Activated B cell treated with CpG ODN at 0.5 μM for 24 hours (primary cell): Measurements from ENCODE around the gene AFG1L. TPM values are rescaled to one million over a fixed set of nuclear protein-coding genes. Genes with fewer than 3 reads are reported as not detected.
"Not testable (repeated sequence)": the region's sequence is repeated elsewhere in the genome, so short reads cannot be mapped to it uniquely, and the experiment has no call there.

Source experiments
- ATAC-seq: fragments of 200-7000 bp; cut with Tn5 transposase; one replicate; pipeline ENCODE4 v1.10.0; 2021; ENCODE audit warnings: low read depth, mild to moderate bottlenecking, moderate library complexity
- CTCF ChIA-PET: fragments of 350-600 bp; sonication (Branson Sonifier 250); formaldehyde crosslinking; loops from one replicate; lab custom pipeline; 2021; ENCODE audit warnings: antibody characterized with exemption; lab: Charles Lee
- POLR2A ChIA-PET: fragments of 350-600 bp; sonication (Branson Sonifier 250); formaldehyde crosslinking; loops from one replicate; lab custom pipeline; 2021; ENCODE audit warnings: antibody characterized with exemption; lab: Charles Lee
- DNase-seq: peaks from one replicate; pipeline ENCODE4 v3.0.0; 2022
- H3K27ac Mint-ChIP-seq: one replicate; pipeline ENCODE4 v1.8.0; 2020; ENCODE audit warnings: mixed read lengths
- H3K27me3 Mint-ChIP-seq: one replicate; pipeline ENCODE4 v1.8.0; 2021; ENCODE audit warnings: mixed read lengths
- H3K36me3 Mint-ChIP-seq: one replicate; pipeline ENCODE4 v1.8.0; 2021; ENCODE audit warnings: low read depth, mixed read lengths
- H3K4me1 Mint-ChIP-seq: one replicate; pipeline ENCODE4 v1.8.0; 2021; ENCODE audit warnings: mixed read lengths
- H3K4me3 Mint-ChIP-seq: one replicate; pipeline ENCODE4 v1.8.0; 2020; ENCODE audit warnings: mild to moderate bottlenecking, mixed read lengths
- H3K9me3 Mint-ChIP-seq: one replicate; pipeline ENCODE4 v1.8.0; 2020; ENCODE audit warnings: mixed read lengths
- intact Hi-C: fragments of 100-400 bp; cut with micrococcal nuclease; formaldehyde crosslinking; loops from one replicate; pipeline ENCODE4 v1.15.1; 2024
- total RNA-seq: library from RNA; stranded (reverse); gene quantifications from 2 replicates; pipeline ENCODE4 v1.2.3, GENCODE V29; 2022
- TF ChIP-seq, protein P1 (sequence below): fragments of 200-600 bp; IDR thresholded peaks from one replicate; pipeline ENCODE4 v1.8.0; 2022; ENCODE audit warnings: antibody characterized with exemption, mild to moderate bottlenecking

The AFG1L gene
- total RNA-seq, 1 donor from 2014 or later = 10.3 TPM

DNA sequence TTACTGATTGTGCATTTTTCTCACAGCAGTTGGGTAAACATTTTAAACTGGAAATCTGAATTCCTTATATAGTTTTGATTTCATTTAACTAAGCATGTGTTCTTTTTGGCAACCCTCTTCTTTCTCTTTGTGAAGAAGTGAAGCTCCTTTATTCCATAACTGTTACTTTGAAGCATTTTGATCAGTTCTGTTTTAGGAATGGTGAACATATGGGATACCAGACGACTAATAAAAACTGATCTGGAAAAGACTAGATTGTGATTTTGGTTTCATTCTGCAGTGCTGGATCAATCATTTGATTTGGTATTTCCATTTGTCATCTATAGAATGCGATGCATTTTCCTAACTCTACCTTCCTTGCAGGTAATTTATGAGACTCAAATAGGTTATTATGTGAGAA, 9.8 kb downstream of the AFG1L start:
- TF ChIP-seq, protein P1, sequence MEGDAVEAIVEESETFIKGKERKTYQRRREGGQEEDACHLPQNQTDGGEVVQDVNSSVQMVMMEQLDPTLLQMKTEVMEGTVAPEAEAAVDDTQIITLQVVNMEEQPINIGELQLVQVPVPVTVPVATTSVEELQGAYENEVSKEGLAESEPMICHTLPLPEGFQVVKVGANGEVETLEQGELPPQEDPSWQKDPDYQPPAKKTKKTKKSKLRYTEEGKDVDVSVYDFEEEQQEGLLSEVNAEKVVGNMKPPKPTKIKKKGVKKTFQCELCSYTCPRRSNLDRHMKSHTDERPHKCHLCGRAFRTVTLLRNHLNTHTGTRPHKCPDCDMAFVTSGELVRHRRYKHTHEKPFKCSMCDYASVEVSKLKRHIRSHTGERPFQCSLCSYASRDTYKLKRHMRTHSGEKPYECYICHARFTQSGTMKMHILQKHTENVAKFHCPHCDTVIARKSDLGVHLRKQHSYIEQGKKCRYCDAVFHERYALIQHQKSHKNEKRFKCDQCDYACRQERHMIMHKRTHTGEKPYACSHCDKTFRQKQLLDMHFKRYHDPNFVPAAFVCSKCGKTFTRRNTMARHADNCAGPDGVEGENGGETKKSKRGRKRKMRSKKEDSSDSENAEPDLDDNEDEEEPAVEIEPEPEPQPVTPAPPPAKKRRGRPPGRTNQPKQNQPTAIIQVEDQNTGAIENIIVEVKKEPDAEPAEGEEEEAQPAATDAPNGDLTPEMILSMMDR = no peak
- H3K27ac Mint-ChIP-seq = no peak overlapping the region
- no peaks in the 10 kb centered on the region for H3K36me3 Mint-ChIP-seq
- CTCF ChIA-PET = no interaction called here
- DNase-seq (no peak), ATAC-seq (no peak)
- peaks cover 8% of the 10 kb centered on the region for H3K4me1 Mint-ChIP-seq
- H3K27me3 Mint-ChIP-seq = no peaks in the 10 kb centered on the region
- POLR2A ChIA-PET = no interaction called here
- H3K9me3 Mint-ChIP-seq = no peaks in the 10 kb centered on the region
- intact Hi-C loops = no loop called here
- no peak overlapping the region for H3K4me3 Mint-ChIP-seq

DNA sequence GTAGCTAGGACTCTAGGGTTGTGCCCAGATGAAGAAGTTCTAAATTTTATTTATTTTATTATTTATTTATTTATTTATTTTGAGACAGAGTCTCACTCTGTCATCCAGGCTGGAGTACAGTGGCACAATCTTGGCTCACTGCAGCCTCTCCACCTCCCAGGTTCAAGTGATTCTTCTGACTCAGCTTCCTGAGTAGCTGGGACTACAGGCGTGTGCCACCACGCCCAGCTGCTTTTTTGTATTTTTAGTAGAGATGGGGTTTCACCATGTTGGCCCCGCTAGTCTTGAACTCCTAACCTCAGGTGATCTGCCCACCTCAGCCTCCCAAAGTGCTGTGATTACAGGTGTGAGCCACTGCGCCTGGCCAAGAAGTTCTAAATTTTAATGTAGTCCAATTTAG, 13.8 kb downstream of the AFG1L start:
- H3K27me3 Mint-ChIP-seq, H3K36me3 Mint-ChIP-seq, DNase-seq, ATAC-seq, H3K9me3 Mint-ChIP-seq, H3K4me3 Mint-ChIP-seq, intact Hi-C loops, CTCF ChIA-PET: not testable (repeated sequence)
- H3K4me1 Mint-ChIP-seq = peaks cover 15% of the 10 kb centered on the region
- H3K27ac Mint-ChIP-seq = peak overlapping the region; percentile 12
- POLR2A ChIA-PET = interaction anchor here (1.5 to 3.6 kb wide), 2 partner anchors 13 to 47 kb away, joined by 6 to 20 read pairs; partner anchors contain the start of genes AFG1L and SNX3

DNA sequence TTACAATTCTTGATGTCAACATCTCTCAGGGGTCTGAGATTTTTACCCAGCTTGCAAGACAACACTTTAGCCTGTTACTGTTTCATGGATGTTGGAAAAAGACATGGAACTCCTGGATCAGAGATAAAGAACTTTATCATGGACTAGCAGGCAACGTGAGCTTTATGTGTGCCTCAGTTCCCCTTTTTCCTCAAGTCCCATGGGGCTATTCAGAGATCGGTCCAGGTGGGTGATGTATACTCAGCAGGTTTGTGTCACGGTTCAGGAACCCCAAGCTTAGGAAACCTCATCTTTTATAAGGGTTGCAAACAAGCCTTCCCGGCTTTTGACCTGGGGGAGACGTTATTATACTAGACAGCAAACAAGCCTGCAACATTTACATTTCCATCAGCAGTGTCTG, 15.0 kb downstream of the AFG1L start:
- H3K27me3 Mint-ChIP-seq = no peaks in the 10 kb centered on the region
- TF ChIP-seq, protein P1 = no peak
- H3K4me3 Mint-ChIP-seq = no peak overlapping the region
- DNase-seq (no peak), ATAC-seq (no peak)
- no peaks in the 10 kb centered on the region for H3K9me3 Mint-ChIP-seq
- no peaks in the 10 kb centered on the region for H3K36me3 Mint-ChIP-seq
- intact Hi-C loops = no loop called here
- POLR2A ChIA-PET = interaction anchor here (1.5 to 3.6 kb wide), 2 partner anchors 14 to 48 kb away, joined by 6 to 20 read pairs; partner anchors contain the start of genes AFG1L and SNX3
- H3K27ac Mint-ChIP-seq = no peak overlapping the region
- H3K4me1 Mint-ChIP-seq = peaks cover 18% of the 10 kb centered on the region
- CTCF ChIA-PET = interaction anchor here (1.0 kb wide), 1 partner anchor 60 kb away, joined by 3 read pairs; no protein-coding TSS in a partner anchor

DNA sequence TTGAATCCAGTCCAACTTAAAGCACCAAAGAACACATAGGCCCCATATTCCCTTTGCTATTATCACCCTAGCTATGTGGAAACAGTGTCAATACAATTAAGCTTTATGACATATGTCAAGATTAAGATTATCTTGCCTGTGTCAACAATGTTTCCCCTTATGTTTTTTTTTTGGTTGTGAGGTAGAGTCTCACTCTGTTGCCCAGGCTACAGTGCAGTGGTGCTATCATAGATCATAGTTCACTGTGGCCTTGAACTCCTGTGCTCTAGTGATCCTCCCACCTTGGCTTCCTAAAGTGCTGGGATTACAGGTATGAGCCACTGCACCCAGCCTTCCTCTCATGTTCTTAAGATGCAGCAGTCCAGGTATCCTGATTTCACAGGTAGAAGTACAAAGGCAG, 17.8 kb downstream of the AFG1L start:
- ChIA-PET POLR2A (no interaction called here), CTCF (no interaction called here)
- Mint-ChIP-seq H3K4me1 (peaks cover 27% of the 10 kb centered on the region), H3K9me3 (no peaks in the 10 kb centered on the region), H3K4me3 (no peak overlapping the region), H3K27me3 (no peaks in the 10 kb centered on the region), H3K36me3 (no peaks in the 10 kb centered on the region), H3K27ac (no peak overlapping the region)
- ATAC-seq (no peak), DNase-seq (no peak)
- intact Hi-C loops = no loop called here
- TF ChIP-seq, protein P1 = no peak

DNA sequence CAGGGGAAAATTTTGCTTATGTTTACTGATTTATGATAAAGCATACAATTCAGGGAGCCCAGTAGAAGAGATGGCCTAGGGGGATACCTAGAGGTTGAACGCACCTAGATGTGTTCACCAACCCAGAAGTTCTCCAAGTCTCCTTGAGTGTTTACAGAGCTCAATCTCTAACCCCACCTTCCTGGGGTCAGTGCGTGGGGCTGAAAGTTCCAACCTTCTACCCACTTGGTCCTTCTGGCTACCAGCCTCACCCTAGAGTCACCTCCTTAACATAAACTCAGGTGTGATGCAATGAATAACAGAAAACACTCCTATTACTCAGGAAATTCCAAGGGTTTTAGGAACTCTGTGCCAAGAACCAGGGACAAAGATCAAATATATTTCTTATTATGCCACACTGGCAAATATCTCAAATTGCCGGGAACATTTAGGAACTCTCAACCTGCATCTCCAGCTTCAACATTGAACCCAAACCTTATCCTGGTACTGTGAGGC, 26.4 kb downstream of the AFG1L start:
- no peak overlapping the region for H3K4me3 Mint-ChIP-seq
- peaks cover 19% of the 10 kb centered on the region for H3K36me3 Mint-ChIP-seq
- H3K9me3 Mint-ChIP-seq = no peaks in the 10 kb centered on the region
- H3K4me1 Mint-ChIP-seq = no peaks in the 10 kb centered on the region
- no peaks in the 10 kb centered on the region for H3K27me3 Mint-ChIP-seq
- DNase-seq (no peak), ATAC-seq (no peak)
- ChIA-PET POLR2A (no interaction called here), CTCF (no interaction called here)
- intact Hi-C loops = no loop called here
- H3K27ac Mint-ChIP-seq = no peak overlapping the region
- TF ChIP-seq, protein P1 = no peak

DNA sequence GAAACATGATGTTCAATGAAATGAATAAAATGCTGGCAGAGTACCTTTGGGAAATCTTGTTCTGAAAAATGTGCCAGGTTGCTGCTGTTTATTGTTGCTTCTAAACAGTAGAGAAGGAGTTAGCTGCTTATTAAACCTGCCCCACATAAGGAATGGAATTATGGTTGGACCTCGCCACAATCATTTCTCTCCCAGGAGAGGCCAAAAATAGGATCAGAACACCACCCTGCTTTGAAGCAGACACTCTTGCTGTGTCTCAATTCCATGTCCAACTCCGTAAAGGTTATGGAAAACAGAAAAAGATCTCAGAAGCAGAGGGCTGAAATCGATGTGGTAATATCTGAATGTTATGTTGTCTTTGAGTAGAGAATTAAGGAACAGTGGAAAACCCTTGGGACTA, 27.9 kb downstream of the AFG1L start:
- H3K36me3 Mint-ChIP-seq = peaks cover 28% of the 10 kb centered on the region
- no peaks in the 10 kb centered on the region for H3K4me1 Mint-ChIP-seq
- H3K4me3 Mint-ChIP-seq = no peak overlapping the region
- CTCF ChIA-PET = no interaction called here
- intact Hi-C loops = no loop called here
- no peak for ATAC-seq
- no peaks in the 10 kb centered on the region for H3K9me3 Mint-ChIP-seq
- H3K27ac Mint-ChIP-seq = no peak overlapping the region
- POLR2A ChIA-PET = no interaction called here
- no peak for DNase-seq
- TF ChIP-seq, protein P1 = no peak
- no peaks in the 10 kb centered on the region for H3K27me3 Mint-ChIP-seq
